ENCODE measurements around the gene MOB3C. TPM values are rescaled to one million over a fixed set of nuclear protein-coding genes. Genes with fewer than 3 reads are reported as not detected.

Gene MOB3C
- total RNA-seq, 4 donors from 2014 or later = 15.1 to 22.3 (median 17.1) TPM

GRCh38 chr1:46645815-46646214, 29.2 kb upstream of the MOB3C start:
- H3K4me1 ChIP-seq = peaks cover 0 to 13% (median 5%) of the 10 kb centered on the region in 4 donors
- H3K36me3 ChIP-seq = peaks cover 0 to 65% (median 0%) of the 10 kb centered on the region in 3 donors
- no peaks in the 10 kb centered on the region for H3K27me3 ChIP-seq
- WGBS, 2 donors = 96% methylated on average over 4 of the region's 4 CpGs
- H3K27ac ChIP-seq = no peak overlapping the region
- no peak for DNase-seq (ENCODE audit: low spot score in 2 of 2)
- no peak overlapping the region for H3K4me3 ChIP-seq
- no peak for TF ChIP-seq EP300 (IDR thresholded peaks at IDR 0.05)
- TF ChIP-seq POLR2A (IDR thresholded peaks at IDR 0.05) = no peak
- TF ChIP-seq, protein P1, sequence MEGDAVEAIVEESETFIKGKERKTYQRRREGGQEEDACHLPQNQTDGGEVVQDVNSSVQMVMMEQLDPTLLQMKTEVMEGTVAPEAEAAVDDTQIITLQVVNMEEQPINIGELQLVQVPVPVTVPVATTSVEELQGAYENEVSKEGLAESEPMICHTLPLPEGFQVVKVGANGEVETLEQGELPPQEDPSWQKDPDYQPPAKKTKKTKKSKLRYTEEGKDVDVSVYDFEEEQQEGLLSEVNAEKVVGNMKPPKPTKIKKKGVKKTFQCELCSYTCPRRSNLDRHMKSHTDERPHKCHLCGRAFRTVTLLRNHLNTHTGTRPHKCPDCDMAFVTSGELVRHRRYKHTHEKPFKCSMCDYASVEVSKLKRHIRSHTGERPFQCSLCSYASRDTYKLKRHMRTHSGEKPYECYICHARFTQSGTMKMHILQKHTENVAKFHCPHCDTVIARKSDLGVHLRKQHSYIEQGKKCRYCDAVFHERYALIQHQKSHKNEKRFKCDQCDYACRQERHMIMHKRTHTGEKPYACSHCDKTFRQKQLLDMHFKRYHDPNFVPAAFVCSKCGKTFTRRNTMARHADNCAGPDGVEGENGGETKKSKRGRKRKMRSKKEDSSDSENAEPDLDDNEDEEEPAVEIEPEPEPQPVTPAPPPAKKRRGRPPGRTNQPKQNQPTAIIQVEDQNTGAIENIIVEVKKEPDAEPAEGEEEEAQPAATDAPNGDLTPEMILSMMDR (IDR thresholded peaks at IDR 0.05) = no peak
- peaks cover 0 to 16% (median 0%) of the 10 kb centered on the region in 4 donors for H3K9me3 ChIP-seq

GRCh38 chr1:46643368-46643775, 26.8 kb upstream of the MOB3C start:
- Histone ChIP-seq H3K27ac (peak overlapping the region in 2 of 4 donors; percentile 11 to 54), H3K27me3 (no peaks in the 10 kb centered on the region), H3K4me1 (peaks cover 0 to 13% (median 5%) of the 10 kb centered on the region in 4 donors), H3K4me3 (no peak overlapping the region), H3K36me3 (peaks cover 0 to 54% (median 0%) of the 10 kb centered on the region in 3 donors), H3K9me3 (no peaks in the 10 kb centered on the region)
- TF ChIP-seq EP300 (IDR thresholded peaks at IDR 0.05) (no peak), POLR2A (IDR thresholded peaks at IDR 0.05) (no peak)
- TF ChIP-seq, protein P1 (IDR thresholded peaks at IDR 0.05) = no peak
- no peak for DNase-seq (ENCODE audit: low spot score in 2 of 2)

DNA sequence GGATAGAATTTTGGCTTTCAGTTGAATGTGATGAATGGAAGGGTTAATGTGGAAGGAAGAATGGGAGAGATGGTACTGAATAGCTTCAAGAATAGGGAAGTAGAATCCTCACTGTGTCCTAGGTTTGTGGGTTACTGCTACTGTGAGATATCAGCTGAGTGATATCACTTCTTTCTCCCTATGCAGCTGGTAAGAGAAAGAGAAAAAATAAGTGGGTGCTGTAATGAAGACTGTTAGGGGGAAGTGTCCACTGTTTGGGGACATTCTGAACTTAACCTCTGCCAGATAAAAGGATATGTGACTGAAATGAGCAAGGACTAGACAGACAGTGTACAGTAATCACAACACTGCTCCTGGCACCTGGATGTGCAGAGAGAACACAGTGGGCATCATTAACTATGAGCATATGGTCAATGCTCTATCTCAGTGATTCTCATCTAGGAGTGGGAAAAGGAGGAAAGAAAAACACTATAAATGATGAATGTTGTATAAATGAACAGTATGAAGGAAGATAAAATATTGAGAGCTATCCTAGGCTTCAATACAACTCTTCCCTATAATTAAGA, 25.6 kb upstream of the MOB3C start:
- Histone ChIP-seq H3K36me3 (peaks cover 0 to 44% (median 0%) of the 10 kb centered on the region in 3 donors), H3K9me3 (no peaks in the 10 kb centered on the region), H3K4me1 (peaks cover 0 to 17% (median 5%) of the 10 kb centered on the region in 4 donors), H3K4me3 (no peak overlapping the region), H3K27me3 (no peaks in the 10 kb centered on the region), H3K27ac (peak overlapping the region in 1 of 4 donors; percentile 54)
- DNase-seq (ENCODE audit: low spot score in 2 of 2) = no peak
- TF ChIP-seq POLR2A (IDR thresholded peaks at IDR 0.05) (no peak), EP300 (IDR thresholded peaks at IDR 0.05) (no peak)
- TF ChIP-seq, protein P1 (IDR thresholded peaks at IDR 0.05) = no peak

DNA sequence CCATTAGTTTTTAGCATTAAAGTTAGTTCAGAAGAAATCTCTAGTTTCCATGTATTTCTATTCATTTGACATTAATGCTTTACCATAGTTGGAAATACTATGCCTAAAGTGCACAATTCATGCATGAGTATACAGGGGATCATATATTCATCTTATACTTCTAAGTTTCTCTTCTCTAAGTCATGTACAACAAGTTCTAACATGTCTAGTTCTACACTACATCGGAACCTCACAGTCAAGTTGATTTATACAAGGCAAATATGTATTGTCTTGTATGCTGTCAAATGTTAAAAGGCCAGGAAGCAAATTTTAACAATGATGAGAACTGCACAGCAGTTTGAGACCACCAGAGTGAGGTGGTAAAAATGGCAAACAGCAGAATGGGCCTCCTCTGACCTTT, 22.9 kb upstream of the MOB3C start:
- Histone ChIP-seq H3K4me3 (no peak overlapping the region), H3K9me3 (no peaks in the 10 kb centered on the region), H3K27ac (no peak overlapping the region), H3K27me3 (no peaks in the 10 kb centered on the region), H3K36me3 (peaks cover 0 to 62% (median 0%) of the 10 kb centered on the region in 3 donors), H3K4me1 (peaks cover 0 to 17% (median 5%) of the 10 kb centered on the region in 4 donors)
- TF ChIP-seq EP300 (IDR thresholded peaks at IDR 0.05) (no peak), POLR2A (IDR thresholded peaks at IDR 0.05) (no peak)
- TF ChIP-seq, protein P1 (IDR thresholded peaks at IDR 0.05) = no peak
- DNase-seq (ENCODE audit: low spot score in 2 of 2) = no peak
- 87 to 88% methylated on average over 1 of the region's 1 CpG for WGBS, 2 donors

- H3K27ac ChIP-seq = no peak overlapping the region
- no peak overlapping the region for H3K4me3 ChIP-seq
- TF ChIP-seq POLR2A (IDR thresholded peaks at IDR 0.05) (no peak), EP300 (IDR thresholded peaks at IDR 0.05) (no peak)
- TF ChIP-seq, protein P1 (IDR thresholded peaks at IDR 0.05) = no peak
- no peaks in the 10 kb centered on the region for H3K9me3 ChIP-seq
- DNase-seq (ENCODE audit: low spot score in 2 of 2) = no peak
- peaks cover 0 to 16% (median 5%) of the 10 kb centered on the region in 4 donors for H3K4me1 ChIP-seq
- H3K36me3 ChIP-seq = peaks cover 0 to 68% (median 0%) of the 10 kb centered on the region in 3 donors
- no peaks in the 10 kb centered on the region for H3K27me3 ChIP-seq
Measured at GRCh38 chr1:46638921-46639320, 22.3 kb upstream of the MOB3C start.

Measured in tibial nerve (tissue), 4 donors.